GM19328 (cell line): ENCODE measurements around the gene HOXD3.

Source experiments
- ATAC-seq: cut with Tn5 transposase; IDR thresholded peaks from one replicate; pipeline ENCODE4 v1.9.1; 2021; ENCODE audit warnings: mild to moderate bottlenecking, moderate library complexity; ENCODE audit not compliant: unreplicated experiment

HOXD3 gene

DNA sequence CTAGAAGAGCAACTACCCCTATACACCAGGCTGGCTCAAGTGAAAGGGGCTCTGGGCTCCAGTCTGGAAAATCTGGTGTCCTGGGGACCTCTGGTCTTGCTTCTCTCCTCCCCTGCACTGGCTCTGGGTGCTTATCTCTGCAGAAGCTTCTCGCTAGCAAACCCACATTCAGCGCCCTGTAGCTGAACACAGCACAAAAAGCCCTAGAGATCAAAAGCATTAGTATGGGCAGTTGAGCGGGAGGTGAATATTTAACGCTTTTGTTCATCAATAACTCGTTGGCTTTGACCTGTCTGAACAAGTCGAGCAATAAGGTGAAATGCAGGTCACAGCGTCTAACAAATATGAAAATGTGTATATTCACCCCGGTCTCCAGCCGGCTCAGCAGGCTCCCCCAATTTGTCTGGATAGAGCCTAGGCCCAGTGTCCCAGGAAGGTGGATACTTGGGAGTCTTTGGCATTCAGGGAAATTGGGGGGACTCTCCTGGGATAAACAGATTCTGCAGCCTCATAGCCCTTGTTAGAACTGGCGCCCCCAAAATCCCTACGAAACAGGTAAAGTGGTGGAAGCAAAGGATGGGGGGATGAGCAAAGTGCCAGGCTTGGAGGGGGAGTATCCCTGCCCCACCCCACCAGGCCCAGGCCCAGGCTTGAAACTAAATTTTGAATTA is 8.2 kb upstream of the HOXD3 start:
- no peak for ATAC-seq

DNA sequence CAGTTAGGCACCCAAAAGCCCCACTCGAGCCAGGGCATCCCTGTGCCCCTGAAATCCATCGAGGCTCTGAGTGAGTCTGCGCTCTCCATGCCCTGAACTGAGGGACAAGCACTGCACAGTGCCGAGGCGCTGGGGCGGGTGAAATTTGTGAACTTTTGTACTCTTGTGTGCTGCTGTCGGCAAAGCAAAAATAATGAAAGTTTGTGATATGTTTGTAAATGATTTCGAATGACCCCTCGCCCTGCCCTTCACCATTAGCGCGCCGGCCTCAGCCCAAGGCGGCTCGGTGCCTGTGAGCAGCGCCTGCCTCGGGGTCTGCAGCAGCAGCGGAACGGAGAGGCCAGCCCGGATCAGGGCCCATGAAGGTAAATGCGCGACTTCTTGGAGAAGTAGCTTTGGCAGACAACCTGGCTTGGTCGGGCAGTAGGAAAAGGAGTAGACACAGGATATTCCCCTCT is 7.6 kb upstream of the HOXD3 start:
- ATAC-seq, result no peak

DNA sequence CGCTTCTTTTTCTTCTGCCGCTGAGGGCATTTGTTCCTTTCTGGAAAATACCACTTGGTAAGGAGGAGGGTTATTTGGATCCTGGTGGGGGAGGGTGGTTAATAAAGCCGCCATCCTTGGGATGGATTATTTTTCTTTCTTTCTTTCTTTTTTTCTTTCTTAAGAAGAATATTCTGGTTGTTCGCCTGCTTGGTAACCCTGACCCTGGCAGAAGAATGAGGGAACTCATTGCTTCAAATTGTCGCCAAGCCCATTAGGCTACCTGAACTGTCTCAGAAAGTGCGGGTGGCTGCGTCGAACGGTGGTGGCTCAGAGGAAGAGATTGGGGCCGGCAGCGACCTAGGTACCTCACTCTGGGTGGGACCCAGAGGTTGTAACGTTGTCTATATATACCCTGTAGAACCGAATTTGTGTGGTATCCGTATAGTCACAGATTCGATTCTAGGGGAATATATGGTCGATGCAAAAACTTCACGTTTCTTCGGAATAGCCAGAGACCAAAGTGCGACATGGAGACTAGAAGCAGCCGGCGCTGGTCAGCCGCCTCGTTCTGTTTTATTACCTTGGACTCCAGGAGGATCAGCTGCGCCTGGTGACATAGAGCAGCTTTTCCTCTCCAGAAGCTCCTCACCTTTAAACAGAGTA is 7.0 kb upstream of the HOXD3 start:
- no peak for ATAC-seq

DNA sequence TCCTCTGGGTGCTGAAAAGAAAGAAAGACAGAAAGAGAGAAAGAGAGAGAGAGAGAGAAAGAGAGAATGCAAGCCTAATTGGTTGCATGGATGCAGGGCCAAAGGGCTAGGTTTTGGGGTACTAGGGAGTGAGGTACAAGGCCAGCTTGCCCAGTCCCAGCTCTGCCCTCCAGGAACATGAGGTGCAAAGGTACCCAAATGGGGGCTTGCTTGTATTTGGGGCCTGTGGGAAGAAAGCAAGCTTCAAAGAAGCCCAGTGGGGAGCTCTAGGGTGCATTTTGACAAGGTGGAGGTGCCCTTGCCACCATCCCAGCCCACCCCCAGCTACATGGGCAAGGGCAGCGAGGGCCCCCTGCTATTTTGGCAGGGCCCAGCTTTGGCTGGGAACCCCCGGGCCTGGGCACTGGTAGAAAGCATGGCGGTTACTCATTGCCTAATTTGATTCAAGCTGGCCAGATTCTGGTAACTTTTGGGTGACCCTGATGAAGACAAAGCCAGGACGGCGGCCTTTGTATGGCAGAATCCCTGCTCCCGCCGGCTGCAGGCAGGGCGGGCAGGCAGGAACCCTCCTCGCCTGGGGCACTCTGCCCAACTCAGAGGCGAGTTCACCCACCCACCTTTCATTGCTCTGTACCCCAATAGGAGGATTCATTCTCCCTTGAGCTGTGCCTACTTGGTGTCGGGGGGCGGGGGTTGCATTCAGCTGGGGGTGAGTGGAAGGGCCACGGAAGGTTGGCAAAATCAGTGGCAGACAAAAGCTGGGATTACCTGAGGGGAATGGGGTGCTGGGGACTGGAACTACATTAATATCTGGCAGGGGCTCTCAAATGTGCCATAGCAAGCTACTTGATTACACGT is 6.3 kb upstream of the HOXD3 start:
- no peak for ATAC-seq

DNA sequence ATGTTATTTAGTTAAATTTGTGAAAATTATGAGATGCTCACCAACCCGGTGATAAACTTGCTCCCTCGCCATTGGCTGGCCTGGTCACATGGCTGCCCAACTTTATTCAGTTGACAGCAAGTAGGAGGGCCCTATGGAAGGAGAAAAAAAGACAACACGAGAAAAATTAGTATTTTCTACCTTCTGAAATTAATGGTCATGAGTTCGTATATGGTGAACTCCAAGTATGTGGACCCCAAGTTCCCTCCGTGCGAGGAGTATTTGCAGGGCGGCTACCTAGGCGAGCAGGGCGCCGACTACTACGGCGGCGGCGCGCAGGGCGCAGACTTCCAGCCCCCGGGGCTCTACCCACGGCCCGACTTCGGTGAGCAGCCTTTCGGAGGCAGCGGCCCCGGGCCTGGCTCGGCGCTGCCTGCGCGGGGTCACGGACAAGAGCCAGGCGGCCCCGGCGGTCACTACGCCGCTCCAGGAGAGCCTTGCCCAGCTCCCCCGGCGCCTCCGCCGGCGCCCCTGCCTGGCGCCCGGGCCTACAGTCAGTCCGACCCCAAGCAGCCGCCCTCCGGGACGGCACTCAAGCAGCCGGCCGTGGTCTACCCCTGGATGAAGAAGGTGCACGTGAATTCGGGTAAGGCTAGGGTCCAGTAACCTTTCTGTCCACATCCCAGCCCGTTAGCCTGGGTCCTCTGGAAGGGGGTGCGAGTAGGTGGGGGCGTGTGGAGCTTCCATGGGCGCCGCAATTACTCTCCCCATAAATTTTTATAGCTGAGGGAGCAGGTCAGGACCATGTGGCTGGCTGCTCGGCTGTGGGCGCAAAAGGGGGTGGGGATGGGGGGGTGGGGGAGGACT is 5.4 kb upstream of the HOXD3 start, which contains the start of gene HOXD4:
HOXD4 (plus strand) TSS at position 109 of the 846 bp plus-strand sequence; CDS start at position 193, 84 bp downstream.
- no peak for ATAC-seq

DNA sequence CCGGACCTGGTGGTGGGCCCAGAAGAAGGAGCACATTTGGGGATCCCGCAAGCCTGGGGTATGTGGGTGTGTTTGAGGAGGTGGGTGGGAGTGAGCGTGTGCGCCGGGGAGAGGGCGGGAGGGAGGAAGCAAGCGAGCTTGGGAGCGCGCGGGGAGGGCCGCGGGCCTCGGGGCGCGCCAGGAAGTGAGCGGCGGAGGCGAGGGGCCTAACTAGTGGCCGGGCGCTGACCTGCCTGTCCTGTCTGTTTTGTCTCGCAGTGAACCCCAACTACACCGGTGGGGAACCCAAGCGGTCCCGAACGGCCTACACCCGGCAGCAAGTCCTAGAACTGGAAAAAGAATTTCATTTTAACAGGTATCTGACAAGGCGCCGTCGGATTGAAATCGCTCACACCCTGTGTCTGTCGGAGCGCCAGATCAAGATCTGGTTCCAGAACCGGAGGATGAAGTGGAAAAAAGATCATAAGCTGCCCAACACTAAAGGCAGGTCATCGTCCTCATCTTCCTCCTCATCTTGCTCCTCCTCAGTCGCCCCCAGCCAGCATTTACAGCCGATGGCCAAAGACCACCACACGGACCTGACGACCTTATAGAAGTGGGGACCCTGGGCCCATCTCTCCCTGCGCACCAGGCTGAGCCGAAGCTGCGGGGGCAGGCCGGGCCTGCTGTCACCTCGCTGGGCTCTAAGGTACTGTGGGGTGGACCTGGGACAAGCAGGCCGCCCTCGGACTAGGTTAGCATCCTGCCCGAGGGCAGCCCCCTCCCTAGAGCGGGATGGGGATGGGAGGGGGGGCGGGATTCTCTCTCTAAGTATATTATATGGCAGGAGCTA is 4.5 kb upstream of the HOXD3 start:
- ATAC-seq, result no peak

DNA sequence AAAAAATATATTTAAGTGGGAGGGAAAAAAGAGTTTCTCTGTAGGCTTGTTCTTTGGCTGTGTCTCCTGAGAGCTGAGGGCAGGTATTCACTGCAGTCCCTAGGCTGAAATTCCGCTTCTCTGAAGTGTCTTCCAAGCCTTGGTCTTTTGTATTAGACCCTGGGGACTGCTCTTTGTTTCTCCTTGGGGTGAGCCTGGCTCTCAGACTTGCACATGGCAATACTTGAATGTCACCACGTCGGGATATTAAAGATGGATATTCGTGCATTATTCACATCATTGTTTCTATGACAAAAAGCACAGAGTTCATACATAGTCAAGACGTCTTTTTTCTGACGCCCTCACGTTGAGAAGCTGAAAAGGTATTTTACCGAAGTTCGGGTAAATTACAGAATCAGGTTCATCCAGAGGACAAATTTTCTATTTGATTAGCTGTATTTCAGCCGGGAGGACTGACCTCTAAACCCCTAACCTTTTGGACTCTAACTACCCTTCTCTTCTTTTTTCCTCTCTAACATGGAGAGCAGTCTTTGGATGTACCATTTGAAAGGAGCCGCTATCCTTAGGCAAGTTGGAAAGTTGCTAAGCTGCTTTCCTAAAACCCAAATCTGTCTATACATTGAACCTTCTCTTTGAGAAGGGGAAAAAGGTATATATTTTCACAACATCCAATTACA is 2.4 kb upstream of the HOXD3 start:
- no peak for ATAC-seq

DNA sequence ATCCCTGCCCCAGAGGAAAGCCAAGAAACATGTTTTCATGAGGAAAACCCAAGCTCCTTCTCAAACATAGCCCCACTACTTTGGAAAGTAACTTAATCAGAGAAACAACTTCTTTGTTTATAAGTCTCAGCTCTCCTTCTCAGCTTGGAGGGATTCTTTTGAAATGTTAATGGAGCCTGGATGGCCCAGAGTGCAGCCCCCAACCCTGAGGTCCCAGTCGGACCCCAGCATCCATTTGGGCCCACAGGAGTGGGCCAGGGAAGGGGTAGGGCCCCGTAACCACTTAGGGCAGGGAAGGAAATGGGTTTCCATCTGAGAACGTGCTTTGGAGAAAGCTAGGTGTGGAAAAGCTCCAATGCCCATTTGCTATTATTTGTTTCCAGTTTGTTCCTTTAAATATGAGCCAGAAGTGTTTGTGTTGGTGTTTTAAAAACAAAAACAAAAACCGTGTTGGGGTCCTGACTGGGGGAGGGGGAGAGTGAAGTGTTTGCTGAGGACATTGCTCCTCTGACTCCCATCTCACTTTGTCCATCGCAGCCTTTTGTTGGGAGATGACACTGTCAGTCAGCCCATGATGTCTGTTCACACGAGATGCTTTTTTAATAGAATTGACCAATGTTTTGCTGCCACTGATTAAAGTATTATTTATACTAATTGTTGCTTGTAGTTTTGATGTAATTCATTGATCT is 1.6 kb upstream of the HOXD3 start:
- no peak for ATAC-seq

DNA sequence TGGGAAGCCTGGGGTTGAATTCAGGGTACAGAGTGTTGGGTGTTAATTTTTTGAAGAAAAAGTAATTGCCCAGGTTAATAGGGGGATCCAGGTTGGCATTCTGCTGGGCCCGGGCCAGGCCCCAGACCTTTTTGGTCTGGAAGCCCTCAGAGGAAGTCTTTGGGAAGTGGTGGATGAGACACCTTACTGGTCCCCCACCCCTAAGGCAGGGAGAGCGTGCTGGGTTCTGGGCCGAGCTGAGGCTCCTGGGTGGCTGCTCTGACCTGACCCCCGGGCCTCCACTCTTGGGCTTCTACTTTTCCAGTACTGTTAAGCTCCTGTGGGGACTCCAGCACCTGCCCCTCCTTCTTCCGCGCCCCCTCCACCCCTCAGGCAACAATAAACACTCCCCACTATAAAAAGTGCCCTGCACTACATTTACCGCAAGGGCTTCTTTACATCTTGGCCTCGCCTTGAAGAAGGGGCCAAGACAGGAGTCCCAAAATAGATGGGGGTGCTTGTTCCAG is 753 bp upstream of the HOXD3 start:
- no peak for ATAC-seq

DNA sequence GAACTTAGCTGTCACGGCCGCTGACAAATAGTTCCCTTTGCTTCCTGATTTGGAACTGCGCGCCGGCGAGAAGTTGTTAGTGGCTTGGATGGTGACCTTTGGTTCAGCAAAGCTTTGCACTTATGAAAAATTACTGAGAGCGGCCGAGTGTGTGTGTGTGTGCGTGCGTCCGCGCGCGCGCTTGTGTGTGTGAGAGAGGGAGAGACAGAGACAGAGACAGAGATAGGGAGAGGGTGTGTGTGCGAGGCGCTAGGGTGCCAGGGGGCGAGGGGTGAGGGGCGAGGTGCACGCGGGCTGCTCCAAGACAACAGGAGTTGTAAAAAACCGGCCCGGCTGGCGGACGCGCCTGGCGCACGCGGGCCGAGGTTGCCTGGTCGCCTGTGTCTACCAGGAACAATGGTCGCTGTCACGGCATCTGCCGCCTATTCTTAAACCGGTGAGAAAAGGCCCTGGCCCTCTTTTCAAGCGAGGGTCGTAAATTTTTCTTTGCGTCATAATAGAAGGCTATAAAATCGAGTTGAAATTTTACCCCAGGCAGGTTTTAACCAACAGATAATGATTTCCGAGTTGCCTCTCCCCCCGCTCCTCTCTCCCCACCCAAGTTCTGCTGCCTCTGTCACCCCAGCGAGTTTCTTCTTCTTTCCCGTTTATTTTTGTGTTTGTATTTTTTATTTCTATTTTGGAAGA is 535 bp downstream of the HOXD3 start:
- ATAC-seq, result no peak

DNA sequence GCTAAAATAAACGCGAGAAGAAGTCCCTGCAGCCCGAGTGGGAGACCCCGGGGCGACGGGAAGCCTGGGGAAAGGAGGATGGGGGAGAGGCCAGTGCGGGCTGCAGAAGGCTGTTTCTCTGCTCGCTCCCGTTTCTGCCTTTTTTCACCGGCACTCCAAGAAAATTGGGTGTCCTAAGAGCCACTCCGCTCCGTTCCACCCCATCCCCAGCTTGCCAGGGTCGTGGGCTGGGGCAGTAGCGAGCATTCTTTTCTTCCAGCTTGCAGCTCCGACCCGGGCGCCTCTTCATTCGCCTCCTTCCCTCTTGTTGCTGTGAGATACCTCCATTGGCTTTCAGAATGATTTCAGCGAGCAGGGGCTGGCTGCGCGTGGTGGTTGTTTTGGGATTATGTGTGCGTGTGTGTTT is 1.1 kb downstream of the HOXD3 start:
- no peak for ATAC-seq

DNA sequence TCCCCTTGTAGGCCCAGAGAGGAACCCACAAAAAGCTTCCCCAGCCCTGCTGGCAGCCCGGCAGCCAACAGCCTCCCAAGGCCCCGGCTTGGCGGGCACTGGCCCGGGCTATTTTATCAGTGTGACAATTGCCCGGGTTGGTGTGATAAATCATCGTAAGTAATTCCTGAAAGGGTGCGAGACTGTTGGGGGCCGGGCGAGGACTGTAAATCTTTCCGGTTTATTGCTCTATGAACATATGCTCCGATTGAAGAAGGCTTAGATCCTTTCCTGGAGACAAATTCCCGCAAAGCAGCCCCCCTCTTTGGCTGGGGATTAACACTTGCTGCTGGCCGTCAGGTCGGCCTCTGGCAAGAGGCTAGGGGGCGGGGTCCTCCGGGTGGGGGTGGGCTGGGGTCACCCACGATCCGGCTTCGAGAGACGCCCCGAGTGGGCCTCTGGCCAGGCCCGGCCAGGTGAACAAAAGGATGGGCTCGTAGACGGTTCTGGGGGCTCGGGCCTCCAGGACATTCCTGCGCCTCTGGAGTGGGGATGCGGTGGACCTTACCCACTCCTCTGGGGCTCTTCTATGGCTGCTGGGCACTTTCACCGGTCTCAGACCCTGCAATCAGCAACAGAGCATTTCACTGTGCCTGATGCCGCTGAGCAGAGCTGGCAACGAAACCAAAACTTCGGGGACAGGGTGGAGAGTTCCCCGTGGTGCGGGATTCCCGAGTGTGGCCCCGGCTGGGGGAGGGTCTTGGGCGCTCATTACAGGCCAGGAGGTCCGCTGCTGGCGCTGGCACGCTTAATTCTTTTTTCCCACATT is 2.0 kb downstream of the HOXD3 start:
- no peak for ATAC-seq

DNA sequence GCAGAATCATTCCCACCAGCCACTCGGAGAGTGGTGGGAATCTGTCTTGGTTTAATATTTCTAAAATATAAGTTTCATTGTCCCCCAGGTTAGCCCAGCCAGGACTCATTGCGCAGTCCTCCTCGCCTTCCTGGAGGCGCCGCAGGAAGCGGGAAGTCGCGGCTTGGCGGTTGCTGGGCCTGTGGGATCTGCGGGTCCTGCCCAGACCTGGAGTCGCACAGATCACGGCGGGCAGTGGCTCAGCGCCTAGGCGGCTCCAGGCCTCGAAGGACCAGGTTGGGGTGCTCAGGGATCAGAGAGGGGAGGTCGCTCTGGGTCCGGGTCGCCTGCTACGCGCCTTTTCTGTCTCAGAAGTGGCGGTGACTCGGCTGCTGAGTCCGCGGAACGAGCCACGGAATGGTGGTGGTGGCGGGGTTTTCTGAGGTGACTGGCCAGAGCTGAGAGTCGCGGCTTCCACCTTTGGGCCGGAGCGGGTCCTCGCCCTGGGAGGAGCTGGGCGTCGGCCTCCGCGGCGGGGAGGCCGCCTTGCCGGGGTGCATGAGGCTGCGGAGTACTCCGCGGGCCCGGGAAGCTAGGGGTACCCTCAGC is 2.6 kb downstream of the HOXD3 start:
- ATAC-seq, result no peak

DNA sequence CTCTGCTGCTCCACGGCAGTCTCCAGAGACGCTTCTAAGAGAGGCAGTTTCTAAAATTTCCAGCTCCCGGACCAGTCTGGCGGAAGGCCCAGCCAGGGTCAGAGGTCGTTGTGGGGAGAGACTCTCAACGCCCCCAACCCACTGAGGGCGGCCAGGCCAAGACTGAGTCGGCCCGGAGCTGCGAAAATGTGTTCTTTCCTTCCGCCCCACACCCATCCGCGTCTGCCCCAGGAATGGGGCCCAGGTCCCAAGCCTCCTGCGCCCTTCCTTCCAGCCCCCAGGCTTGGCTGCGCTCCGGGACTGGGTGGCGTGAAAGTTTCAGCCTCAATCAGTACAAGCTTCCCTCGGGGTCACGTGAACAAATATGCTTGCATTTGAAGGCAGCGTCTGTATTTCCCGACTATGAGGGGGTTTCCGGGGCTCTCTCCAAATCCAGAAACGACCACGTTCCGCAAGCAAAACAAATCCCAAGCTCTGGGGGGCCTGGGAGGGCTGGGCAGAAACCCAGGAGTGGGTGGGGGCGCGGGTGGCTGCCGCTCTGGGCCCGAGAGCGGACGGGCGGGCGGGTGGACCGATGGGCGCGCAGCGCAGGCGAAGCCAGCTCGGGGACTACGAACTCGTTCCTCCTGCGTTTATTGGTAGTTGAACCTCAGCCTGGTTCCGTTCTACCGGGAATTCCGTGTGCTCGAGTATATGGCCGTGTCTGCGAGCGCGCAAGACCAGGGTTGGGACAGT is 3.3 kb downstream of the HOXD3 start:
- ATAC-seq, result no peak

DNA sequence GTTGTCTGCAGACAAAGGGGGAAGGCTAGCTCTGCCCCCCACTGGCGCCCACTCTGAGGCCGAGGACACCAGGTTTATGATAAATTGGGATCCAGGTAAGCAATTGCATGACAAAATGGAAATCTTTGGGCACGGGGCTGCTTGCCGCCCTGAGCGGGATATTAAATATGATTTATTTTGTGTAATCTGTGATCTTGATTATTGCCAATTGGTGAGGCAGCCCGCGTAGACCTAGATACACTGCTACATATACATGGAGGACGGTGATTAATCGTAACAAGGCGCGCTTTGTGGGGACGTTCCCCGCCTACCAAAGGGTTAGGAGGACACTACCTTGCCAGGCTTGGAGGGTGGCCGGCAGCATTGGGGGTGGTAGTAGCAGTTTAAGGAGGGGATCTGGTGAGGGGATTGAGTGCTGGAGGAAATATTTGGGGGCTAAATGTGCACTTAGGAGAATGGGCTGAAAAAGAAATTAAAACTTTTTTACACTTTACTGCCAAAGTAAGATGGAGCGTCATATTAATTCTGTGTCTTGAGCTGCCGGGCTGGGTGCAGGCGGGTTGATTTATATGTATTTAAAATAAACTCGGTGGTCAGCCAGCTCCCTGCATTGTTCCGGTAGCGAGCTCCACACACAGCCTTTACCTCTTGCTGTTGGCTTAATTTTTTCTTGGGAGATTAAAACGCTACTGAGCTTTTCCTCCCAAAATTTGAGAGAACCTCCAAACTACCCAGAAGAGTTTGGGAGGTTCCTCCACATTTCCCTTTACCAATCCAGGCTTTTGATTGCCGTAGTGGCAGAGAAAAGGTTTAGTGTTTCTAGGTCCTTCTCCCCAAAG is 4.1 kb downstream of the HOXD3 start:
- no peak for ATAC-seq
